ENCODE measurements around the gene TXNRD2.

DNA sequence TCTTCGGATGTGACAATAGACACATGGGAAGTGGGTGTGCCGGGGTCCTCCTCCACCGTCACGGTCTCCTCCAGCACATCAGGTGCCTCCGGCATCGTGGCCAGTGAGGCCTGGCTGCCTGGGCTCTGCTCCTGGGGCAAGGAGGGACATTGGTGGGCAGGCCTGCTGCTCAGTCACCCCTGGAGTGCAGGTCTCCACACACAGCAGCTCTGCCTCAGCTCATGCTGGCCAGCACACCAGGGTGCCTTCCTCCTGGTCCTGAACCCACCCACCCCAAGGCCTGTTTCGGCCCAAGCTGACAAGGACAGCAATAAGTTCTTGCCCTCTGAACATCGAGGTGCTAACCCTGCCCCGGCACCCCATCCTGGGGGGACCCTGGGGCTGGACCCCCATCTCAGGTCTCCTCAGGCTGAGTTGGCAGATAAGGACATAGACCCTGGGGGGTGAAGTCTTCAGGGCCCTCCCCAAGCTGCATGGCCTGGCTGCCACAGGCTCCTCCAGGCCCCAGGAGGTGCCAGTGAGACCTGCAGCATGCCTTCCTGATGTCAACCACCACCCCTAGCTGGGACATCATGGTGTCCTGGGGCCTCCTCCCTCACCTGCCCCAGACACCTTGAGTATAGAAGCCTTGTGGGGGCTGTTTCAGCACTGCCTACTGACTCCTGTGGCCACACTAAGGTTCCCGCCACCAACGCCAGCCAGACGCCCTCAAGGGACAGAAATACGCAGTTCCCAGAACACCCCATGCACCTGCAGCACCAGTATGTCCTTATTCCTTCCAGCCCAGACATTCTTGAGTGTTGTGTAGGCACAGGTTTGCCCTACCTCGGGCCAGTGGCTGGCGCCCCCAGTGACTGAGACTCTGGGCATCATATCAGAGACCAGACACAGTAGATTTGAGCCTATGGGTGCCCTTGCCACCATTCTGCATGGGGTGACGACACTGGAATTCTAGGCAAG lies 40.6 kb upstream of the TXNRD2 start:
- TF ChIP-seq POLR2A (IDR thresholded peaks at IDR 0.05; ENCODE audit: low read depth, low read length) (no peak), POLR2AphosphoS5 (IDR thresholded peaks at IDR 0.05; ENCODE audit: low read depth, low read length) (no peak), TAF1 (IDR thresholded peaks at IDR 0.05; ENCODE audit: low read depth, low read length) (no peak), POU2F2 (IDR thresholded peaks at IDR 0.05; ENCODE audit: low read depth, low read length) (no peak), SPI1 (IDR thresholded peaks at IDR 0.05; ENCODE audit: low read depth, low read length) (no peak)
